Urinary bladder (tissue), 2 donors: ENCODE results near the gene TMEM87A. TPM values are rescaled to one million over a fixed set of nuclear protein-coding genes. Genes with fewer than 3 reads are reported as not detected.

Experiments
- polyA plus RNA-seq: library from polyadenylated mRNA; stranded (reverse); fragments of 200-250 nt; gene quantifications from one replicate; pipeline ENCODE4 v1.2.3, GENCODE V29; 2013
- small RNA-seq: library from RNA; depleted of rRNA; stranded (forward); fragments of <200 nt; gene quantifications from one replicate; pipeline ENCODE3, GENCODE V24; 2014
- total RNA-seq: library from RNA; depleted of rRNA; stranded (reverse); fragments of >200 nt; gene quantifications from one replicate; pipeline ENCODE4 v1.2.3, GENCODE V29; 2014
- donor health status: healthy.

The TMEM87A gene
- total and polyA plus RNA-seq, 2 donors = 35.9 to 100.0 TPM

Small RNA genes within 50 kb of the gene (small RNA-seq; reads per million reads assigned to genes)
- gene MIR627 = 0.77 reads per million, percentile 66 among the genes with 10 or more reads in this experiment

Other genes with a start within 250 kb of the TMEM87A start
- gene PLA2G4D, start 178.9 kb downstream of the TMEM87A start, total RNA-seq = not detected
- gene PLA2G4D, start 178.9 kb downstream of the TMEM87A start, polyA plus RNA-seq = 0.03 TPM
- 3.1 TPM for gene PLA2G4F, start 116.8 kb downstream of the TMEM87A start, total RNA-seq
- 2.7 TPM for gene PLA2G4F, start 116.8 kb downstream of the TMEM87A start, polyA plus RNA-seq
- gene VPS39, start 65.1 kb downstream of the TMEM87A start, total RNA-seq = 57.3 TPM
- gene VPS39, start 65.1 kb downstream of the TMEM87A start, polyA plus RNA-seq = 43.8 TPM
- 39.3 TPM for gene GANC, start 232 bp downstream of the TMEM87A start, total RNA-seq
- 12.2 TPM for gene GANC, start 232 bp downstream of the TMEM87A start, polyA plus RNA-seq
- gene CAPN3, start 86.1 kb upstream of the TMEM87A start, total RNA-seq = 8.6 TPM
- gene CAPN3, start 86.1 kb upstream of the TMEM87A start, polyA plus RNA-seq = 6.3 TPM
- 92.7 TPM for gene ZNF106, start 217.7 kb upstream of the TMEM87A start, total RNA-seq
- 24.8 TPM for gene ZNF106, start 217.7 kb upstream of the TMEM87A start, polyA plus RNA-seq
- 94.3 TPM for gene SNAP23, start 222.2 kb upstream of the TMEM87A start, total RNA-seq
- 47.8 TPM for gene SNAP23, start 222.2 kb upstream of the TMEM87A start, polyA plus RNA-seq